8988T (cell line): Measurements from ENCODE around the gene ADAMTS10.
"Not testable (repeated sequence)": the region's sequence is repeated elsewhere in the genome, so short reads cannot be mapped to it uniquely, and the experiment has no call there.

Experiments
- DNase-seq: peaks from one replicate; pipeline ENCODE4 v3.0.0; 2011

Gene ADAMTS10

DNA sequence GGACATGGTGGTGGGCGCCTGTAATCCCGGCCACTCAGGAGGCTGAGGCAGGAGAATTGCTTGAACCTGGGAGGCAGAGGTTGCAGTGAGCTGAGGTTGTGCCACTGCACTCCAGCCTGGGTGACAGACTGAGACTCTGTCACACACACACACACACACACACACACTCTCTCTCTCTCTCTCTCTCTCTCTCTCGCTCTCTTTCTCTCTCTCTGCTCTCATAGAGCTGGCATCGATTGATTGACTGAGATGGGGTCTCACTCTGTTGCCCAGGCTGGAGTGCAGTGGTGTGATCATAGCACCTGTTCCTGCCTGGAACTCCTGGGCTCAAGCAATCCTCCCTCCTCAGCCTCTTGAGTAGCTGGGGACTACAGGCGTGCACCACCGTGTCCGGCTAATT lies 56.8 kb downstream of the ADAMTS10 start:
- DNase-seq = not testable (repeated sequence)

DNA sequence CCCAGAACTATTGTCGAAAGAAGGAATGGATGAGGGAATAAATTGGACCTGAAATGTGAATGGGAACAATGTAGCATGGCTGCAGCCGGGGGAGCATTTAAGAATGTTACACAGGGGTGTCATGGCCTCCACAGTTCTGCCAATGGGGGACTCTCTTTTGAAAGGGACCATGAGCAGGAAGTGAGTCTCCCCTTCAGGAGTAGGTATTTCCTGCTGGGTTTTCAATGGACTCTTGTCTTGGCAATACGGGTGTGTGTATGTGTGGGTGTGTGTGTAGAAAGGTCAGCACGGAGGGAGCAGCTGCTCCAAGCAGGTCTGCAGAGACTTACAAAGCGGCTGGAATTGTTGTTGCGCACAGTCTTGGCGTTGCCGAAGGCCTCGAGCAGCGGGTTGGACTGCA lies 57.7 kb downstream of the ADAMTS10 start:
- peak; percentile 42 for DNase-seq

DNA sequence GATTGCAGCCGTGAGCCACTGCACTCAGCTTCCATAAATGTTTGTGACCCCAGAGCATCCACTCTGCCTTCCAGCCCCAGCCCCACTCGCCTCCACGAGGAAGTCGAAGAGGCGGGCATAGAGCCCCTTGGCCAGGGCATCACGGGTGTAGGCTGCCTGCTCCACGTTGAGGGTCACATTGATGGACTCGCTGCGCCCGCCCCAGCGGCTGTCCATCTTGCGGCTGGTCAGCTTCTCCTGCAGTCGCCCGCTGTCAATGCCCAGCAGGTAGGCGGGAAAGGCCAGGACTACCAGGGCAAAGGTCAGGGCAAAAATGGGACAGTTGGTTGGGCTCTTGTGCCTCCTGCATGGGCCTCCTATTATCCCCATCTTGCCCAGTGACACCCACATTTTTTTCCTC lies 60.4 kb downstream of the ADAMTS10 start:
- DNase-seq = no peak

DNA sequence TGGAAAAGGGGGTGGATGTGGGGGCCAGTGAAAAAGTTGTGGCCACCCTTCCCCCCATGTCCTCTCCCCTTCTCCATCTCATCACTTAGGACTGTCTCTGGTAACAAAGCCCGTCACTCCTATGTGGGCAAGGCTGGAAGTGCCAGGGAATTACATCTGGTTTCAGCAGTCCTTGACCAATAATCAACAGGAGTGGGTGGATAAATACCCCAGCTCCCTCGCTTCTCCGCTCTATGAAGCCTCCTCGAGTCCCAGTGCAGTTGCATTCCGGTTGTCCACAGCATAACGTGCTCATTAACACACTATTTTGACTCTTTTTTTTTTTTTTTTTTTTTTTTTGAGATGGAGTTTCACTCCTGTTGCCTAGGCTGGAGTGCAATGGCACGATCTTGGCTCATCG lies 64.8 kb downstream of the ADAMTS10 start:
- no peak for DNase-seq

DNA sequence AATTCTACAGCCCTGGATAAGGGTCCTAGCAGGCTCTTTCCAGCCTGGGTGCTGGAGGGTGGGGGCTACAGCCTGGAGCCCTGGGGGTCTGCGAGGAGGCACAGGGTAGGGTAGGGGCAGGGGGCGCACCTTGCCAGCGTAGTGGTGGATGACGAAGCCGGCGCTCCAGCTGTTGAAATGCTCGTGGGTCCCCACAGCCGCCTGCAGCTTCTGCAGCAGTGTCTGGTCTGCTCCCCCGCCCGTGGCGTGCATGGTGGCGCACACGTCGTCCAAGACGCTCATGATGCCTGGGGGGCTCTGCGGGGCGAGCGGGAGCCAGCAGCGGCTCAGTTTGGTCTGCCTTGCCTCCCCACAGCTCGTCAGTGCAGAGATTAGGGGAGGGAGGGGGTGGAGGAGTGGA lies 66.3 kb downstream of the ADAMTS10 start:
- no peak for DNase-seq

DNA sequence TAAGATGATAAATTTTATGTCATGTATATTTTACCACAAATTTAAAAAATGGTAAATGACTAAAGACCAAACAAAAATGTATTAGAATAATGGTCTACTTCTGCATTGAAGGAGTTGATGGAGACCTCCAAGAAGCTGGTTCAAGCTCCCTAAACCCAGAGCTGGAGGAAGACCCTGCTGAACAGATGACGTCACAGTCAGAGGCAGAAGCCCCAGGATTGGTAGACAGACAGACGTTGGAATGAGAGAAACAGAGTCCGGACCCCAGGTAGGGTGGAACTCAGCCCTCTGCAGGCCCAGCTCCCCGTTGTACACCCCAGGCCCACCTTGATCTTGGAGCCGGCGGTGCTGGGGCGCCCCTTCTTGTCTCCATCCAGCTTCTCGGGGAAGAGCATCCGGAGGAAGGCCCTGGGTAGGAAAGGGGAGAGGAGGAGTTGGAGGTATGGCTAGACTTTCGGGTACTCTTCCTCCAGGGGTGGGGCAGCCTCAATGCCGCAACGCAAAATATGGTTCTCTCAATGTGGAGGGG lies 70.8 kb downstream of the ADAMTS10 start:
- DNase-seq = no peak

DNA sequence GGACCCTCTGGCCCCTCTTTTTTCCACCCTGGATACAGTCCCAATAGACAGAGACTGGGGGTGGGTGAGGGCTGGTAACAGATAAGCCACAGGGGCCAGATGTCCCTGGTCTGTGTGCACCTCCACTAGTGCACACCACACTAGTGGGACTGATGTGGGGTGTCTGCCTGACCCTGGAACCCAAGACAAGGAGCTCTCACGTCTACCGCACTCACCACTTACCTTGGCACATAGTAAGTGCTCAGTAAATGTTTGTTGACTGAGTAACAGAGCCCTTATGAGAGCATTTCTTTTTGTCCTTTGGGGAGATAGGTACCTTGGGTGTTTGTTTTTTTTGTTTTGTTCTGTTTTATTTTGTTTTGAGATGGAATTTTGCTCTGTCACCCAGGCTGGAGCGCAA lies 73.4 kb downstream of the ADAMTS10 start:
- DNase-seq = no peak

DNA sequence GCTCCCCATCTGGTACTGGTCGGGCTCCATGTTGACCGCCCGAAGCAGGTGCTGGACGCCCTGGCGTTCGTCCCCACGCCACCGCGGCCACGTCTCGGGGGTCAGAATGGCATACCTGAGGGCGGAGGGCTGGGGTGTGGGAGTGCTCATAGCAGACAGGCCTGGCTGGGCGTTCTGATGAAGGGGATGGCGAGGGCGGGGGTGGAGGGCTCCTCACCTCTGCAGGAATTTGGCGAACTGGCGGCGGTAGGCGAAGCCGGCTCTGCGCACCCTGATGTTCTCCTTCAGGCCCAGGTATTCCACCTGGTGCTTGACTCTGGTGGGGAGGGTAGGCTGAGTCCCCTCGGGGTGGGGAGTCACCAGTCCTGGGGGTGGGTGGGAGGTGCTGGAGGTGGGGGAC lies 74.2 kb downstream of the ADAMTS10 start:
- DNase-seq = no peak

DNA sequence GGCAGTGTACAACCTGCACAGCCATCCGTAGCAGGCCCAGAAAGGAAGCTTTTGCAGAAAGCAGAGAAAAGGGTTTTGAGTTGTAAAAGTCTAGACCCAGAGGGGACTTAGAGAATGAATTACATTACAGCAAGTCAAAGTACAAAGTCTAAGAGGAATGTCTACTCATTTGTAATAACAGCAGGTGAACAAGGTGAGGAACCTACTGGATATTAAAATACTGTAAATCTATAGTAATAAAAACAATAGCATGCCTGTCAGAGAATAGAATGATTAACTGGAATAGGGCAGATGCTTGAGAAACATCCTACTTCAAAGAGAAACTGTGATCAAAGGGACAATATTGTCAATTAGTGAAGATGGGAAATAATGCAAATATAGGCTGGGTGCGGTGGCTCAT lies 78.3 kb downstream of the ADAMTS10 start:
- DNase-seq = no peak

DNA sequence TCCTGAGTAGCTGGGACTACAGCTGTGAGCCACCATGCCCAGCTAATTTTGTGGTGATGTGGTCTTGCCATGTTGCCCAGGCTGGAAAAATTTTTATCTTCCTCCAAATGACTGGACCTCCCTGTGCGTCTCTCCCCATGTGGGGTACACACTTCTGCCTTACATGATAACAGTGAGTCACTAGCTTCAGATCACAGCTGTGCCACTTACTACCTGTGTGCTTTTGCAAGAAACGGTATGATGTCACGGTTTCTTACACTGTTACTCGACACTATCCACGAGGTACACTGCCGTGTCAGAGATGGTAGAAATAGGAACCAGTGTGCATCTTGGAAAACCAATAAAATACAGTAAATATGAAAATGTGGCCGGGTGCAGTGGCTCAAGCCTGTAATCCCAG lies 79.0 kb downstream of the ADAMTS10 start:
- DNase-seq = no peak
